NCI-H2227 treated with DMSO at 0.1 percent for 48 hours (cell line): ENCODE measurements around the gene ANKRD40CL.

Experiments used
- DNase-seq: peaks from one replicate; lab custom pipeline; 2025; lab: John Stamatoyannopoulos, UW

The ANKRD40CL gene

DNA sequence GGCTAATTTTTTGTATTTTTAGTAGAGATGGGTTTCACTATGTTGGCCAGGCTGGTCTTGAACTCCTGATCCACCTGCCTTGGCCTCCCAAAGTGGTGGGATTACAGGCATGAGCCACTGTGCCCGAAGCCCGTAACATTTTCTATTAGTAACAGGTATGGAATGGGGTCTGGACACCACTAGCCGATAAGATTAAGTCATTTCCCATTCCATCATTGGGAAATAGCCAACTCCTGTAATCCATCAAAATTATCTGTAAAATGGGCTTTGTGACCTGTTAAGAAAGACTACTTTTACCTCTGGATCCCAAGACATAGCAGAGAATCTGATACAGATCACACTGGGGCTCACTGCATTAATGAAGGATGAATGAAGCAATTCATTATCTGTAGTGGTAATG is 51.8 kb downstream of the ANKRD40CL start:
- DNase-seq, result no peak

DNA sequence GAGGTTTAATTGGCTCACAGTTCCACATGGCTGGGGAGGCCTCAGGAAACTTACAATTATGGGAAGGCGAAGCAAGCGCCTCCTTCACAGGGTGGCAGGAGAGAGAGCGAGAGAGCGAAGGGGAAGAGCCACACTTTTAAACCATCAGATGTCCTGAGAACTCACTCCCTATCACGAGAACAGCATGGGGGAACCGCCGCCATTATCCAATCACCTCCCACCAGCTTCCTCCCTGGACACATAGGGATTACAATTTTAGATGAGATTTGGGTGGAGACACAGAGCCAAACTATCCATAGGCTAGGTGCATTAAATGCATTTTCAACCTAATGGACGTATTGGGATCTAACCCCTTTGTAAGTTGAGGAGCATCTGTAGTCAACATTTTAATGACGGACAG is 54.7 kb downstream of the ANKRD40CL start:
- DNase-seq, result peak; percentile 19
